Mesothelial cell of epicardium (in vitro differentiated cells): Measurements from ENCODE around the gene SLC16A1. TPM values are rescaled to one million over a fixed set of nuclear protein-coding genes. Genes with fewer than 3 reads are reported as not detected.

ENCODE experiments used
- DNase-seq, 2 experiments: peaks; one replicate each; pipeline ENCODE4 v3.0.0; 2021; ENCODE audit warnings: low spot score in 2 of 2; ENCODE audit not compliant: unreplicated experiment in 2 of 2
- H3K27ac Mint-ChIP-seq: 2 replicates; pipeline ENCODE4 v1.8.0; 2021; ENCODE audit warnings: mixed read lengths
- H3K27me3 Mint-ChIP-seq: 2 replicates; pipeline ENCODE4 v1.8.0; 2021; ENCODE audit warnings: low read depth, mixed read lengths
- H3K36me3 Mint-ChIP-seq: 2 replicates; pipeline ENCODE4 v1.8.0; 2021; ENCODE audit warnings: mixed read lengths
- H3K4me1 Mint-ChIP-seq: 2 replicates; pipeline ENCODE4 v1.8.0; 2021; ENCODE audit warnings: mixed read lengths
- H3K4me3 Mint-ChIP-seq: 2 replicates; pipeline ENCODE4 v1.8.0; 2021; ENCODE audit warnings: mild to moderate bottlenecking, moderate library complexity, mixed read lengths
- H3K9me3 Mint-ChIP-seq: 2 replicates; pipeline ENCODE4 v1.8.0; 2021; ENCODE audit warnings: mixed read lengths
- CTCF ChIP-seq: fragments of 200-600 bp; sonication (generic); IDR thresholded peaks from one replicate; pipeline ENCODE4 v1.5.0; 2021; ENCODE audit warnings: antibody characterized with exemption; ENCODE audit not compliant: unreplicated experiment
- total RNA-seq: library from RNA; stranded (reverse); gene quantifications from 3 replicates; pipeline ENCODE4 v1.2.1, GENCODE V29; 2021

Gene SLC16A1
- total RNA-seq, 1 donor from 2014 or later: 56.4 TPM

DNA sequence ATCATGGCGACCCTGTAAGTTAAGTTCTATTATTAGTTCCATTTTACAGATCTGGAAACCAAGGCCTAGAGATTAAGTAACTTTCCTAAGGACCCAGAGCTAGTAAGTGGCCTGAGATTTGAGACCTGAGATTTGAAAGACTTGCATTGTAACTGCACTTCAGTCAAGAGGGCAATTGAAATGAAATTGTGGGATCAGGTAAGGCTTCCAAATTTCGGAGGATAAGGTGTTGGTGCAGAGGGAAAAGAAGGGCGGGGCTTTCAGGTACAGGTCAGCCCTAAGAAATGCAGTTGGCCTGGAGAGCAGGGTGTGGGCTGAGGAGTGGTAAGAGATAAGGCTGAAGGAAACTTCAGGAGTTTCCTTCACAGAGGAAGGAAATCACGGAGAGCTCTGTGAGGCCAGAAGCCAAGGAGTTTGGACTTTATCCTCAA, 51.1 kb downstream of the SLC16A1 start:
- Mint-ChIP-seq H3K27ac (peak overlapping the region; percentile 71), H3K36me3 (peaks cover 12% of the 10 kb centered on the region), H3K4me3 (no peak overlapping the region), H3K9me3 (peaks cover 12% of the 10 kb centered on the region), H3K4me1 (peaks cover 21% of the 10 kb centered on the region), H3K27me3 (no peaks in the 10 kb centered on the region)
- DNase-seq: no peak
- no peak for TF ChIP-seq CTCF

GRCh38 chr1:112904071-112904830, 51.7 kb downstream of the SLC16A1 start:
- Mint-ChIP-seq H3K9me3 (peaks cover 12% of the 10 kb centered on the region), H3K36me3 (peaks cover 15% of the 10 kb centered on the region), H3K27ac (peak overlapping the region; percentile 66), H3K27me3 (no peaks in the 10 kb centered on the region), H3K4me1 (peaks cover 21% of the 10 kb centered on the region), H3K4me3 (no peak overlapping the region)
- no peak for TF ChIP-seq CTCF
- no peak for DNase-seq

GRCh38 chr1:112902221-112902620, 53.8 kb downstream of the SLC16A1 start:
- H3K27ac Mint-ChIP-seq: no peak overlapping the region

GRCh38 chr1:112901387-112901786, 54.6 kb downstream of the SLC16A1 start:
- no peak for DNase-seq
- Mint-ChIP-seq H3K4me3 (no peak overlapping the region), H3K9me3 (peaks cover 13% of the 10 kb centered on the region), H3K27ac (no peak overlapping the region), H3K36me3 (peaks cover 11% of the 10 kb centered on the region), H3K27me3 (no peaks in the 10 kb centered on the region), H3K4me1 (peaks cover 21% of the 10 kb centered on the region)
- TF ChIP-seq CTCF: no peak

More at GRCh38 chr1:112902221-112902620, 53.8 kb downstream of the SLC16A1 start:
- Mint-ChIP-seq H3K36me3 (peaks cover 12% of the 10 kb centered on the region), H3K9me3 (peaks cover 12% of the 10 kb centered on the region), H3K27me3 (no peaks in the 10 kb centered on the region), H3K4me3 (no peak overlapping the region), H3K4me1 (peaks cover 21% of the 10 kb centered on the region)
- DNase-seq: no peak
- TF ChIP-seq CTCF: no peak

- Mint-ChIP-seq H3K4me3 (no peak overlapping the region), H3K4me1 (no peaks in the 10 kb centered on the region), H3K27ac (no peak overlapping the region), H3K27me3 (no peaks in the 10 kb centered on the region), H3K36me3 (peaks cover 24% of the 10 kb centered on the region), H3K9me3 (peaks cover 30% of the 10 kb centered on the region)
- no peak for TF ChIP-seq CTCF
- no peak for DNase-seq
Measured at GRCh38 chr1:112896783-112897182, 59.2 kb downstream of the SLC16A1 start.
